ENCODE data around the gene IMMT.
A peak's percentile ranks its signal among the peaks of the same experiment; 100 is the strongest.
"Not testable (repeated sequence)": the region's sequence is repeated elsewhere in the genome, so short reads cannot be mapped to it uniquely, and the experiment has no call there.

Gene IMMT

GRCh38 chr2:86195055-86195807 is at the start of gene IMMT:
TSS of gene IMMT (minus strand) at chr2:86195462. CDS start at chr2:86195382, 80 bp downstream.
- DNase-seq (ENCODE audit: low spot score) = peak; percentile 97

- not testable (repeated sequence) for DNase-seq (ENCODE audit: low spot score)
Observed at GRCh38 chr2:86244781-86245180, 49.5 kb upstream of the IMMT start.

DNA sequence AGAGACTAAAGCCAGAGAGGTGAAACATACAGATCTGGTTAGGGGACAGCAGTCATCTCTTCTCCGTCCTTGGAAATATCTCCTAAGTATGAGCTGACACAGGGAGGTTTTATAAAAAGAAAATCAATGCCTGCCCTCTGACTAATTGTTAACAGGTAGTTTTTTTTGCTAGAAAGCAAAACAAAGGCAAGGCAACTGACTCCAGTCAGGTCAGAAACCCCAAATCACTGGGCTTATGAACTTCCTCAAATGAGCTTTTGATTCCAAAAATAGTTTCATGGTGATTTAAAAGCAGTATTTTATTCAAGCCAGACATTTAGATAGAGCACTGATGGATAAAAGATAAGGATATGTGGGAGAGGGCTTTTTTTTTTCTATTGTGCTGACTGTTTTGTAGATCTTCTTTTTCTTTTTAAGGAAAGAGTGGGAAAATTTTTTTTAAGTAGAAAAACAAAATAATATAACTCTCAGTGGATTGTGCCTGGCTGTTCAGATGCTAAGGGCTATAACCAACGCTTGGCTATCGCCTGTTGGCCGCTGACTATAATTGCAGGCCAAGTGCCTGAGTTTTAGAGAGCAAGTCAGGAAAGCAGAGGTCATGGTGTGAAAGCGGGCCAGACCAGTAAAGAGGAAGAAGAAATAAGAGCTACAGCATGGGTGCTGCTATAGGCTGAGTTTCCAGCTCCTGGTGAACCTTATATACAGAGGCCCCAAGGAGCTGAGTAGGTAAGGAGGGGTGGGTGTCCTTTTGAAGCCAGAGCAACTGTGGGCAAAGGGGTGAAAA is 48.9 kb upstream of the IMMT start:
- DNase-seq (ENCODE audit: low spot score) = no peak

DNA sequence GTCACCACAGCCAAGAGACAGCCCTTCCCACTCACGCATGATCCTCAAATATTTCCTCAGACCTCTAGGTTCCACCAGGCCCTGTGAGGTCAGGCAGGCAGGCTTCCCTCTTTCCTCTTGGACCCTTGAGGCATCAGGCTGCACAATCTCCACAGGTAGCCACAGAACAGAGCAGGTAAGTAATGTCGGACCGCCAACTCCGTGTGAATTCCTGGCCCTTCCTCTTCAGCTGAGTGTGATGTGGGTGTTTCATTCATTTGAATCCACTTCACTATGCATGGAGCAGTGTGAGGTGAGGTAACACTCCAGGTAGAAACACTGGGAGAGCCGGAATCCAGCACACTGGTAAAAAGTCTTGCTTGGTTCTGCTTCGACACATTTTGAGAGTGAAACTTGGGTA is 48.0 kb upstream of the IMMT start:
- no peak for DNase-seq (ENCODE audit: low spot score)

DNA sequence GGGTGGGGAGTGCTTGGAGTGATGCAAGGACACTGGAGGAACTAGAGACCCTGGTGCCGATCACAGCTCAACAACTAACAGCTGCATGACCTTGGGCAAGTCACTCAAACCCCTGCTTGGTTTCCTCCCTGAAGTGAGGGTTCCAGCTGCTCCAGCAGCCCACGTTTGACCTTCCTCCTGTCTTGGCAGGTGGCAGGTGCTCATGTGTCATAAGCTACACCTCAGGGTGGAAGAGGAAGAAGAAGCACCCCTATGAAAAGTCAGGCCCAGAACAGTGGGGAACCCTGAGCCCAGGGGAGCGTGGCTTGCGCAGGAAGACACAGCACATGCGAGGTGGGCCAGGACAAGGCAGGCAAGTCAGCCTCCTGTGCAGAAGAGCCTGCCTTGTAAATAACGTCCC is 46.3 kb upstream of the IMMT start:
- DNase-seq (ENCODE audit: low spot score) = no peak

- no peak for DNase-seq (ENCODE audit: low spot score)
Observed at GRCh38 chr2:86240251-86240650, 45.0 kb upstream of the IMMT start.

GRCh38 chr2:86239745-86240144 is 44.5 kb upstream of the IMMT start:
- DNase-seq (ENCODE audit: low spot score) = no peak

- no peak for DNase-seq (ENCODE audit: low spot score)
Observed at GRCh38 chr2:86239326-86239725, 44.1 kb upstream of the IMMT start.

- no peak for DNase-seq (ENCODE audit: low spot score)
Observed at GRCh38 chr2:86238354-86238753, 43.1 kb upstream of the IMMT start.

GRCh38 chr2:86237172-86237571 is 41.9 kb upstream of the IMMT start:
- no peak for DNase-seq (ENCODE audit: low spot score)

DNA sequence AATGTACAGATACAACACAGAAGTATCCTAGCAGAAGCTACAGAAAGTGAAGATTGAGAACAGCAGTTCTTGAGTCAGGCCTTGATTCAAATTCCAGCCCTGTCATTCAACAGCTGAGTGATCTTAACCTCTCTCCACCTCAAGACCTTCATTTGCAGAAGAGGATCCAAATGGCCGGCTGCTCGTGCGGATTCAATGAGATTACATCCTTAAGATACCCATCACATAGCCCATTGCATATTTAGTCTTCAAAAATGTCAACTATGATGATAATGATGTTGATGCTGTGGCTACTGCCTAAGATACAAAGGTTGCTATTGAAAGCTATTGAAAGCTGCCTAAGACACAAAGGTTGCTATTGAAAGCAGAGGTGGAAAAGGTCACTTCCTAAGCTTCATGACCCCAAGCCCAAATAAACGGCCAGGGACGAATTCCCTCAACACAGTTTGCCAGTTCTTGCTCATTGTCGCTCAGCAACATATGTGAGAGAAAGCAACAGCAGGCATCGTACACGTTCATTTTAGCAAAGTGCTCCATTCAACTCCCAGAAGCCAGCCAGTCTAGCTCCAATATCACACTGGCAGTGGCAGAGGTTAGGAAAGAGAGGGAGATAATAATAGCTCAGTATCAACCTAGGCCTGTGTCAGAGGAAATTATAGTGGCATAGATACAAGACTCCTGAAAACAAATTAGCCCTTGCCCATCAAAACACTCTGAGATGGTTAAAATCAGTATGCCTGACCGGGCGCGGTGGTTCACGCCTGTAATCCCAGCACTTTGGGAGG is 40.1 kb upstream of the IMMT start:
- no peak for DNase-seq (ENCODE audit: low spot score)

- DNase-seq (ENCODE audit: low spot score) = no peak
Observed at GRCh38 chr2:86234563-86235131, 39.4 kb upstream of the IMMT start.

DNA sequence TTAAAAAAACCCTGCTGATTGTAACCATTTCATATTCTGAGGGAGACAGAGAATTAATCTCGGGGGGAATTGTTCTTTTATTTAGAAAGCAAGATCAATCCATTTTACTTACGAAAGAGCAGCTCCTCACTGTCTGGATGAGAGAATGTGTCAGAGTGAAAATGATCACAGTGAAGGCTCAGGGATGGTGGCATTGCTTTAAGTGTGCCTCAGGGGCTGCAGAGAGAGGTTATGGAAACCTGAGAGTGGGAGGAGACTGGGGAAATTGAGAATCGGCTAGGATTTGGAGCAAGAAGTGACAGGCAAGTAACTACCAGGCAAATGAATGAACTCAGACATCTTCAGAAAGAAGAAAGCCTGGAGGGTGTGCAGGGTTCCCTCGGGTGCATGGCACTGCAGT is 38.2 kb upstream of the IMMT start:
- no peak for DNase-seq (ENCODE audit: low spot score)

- DNase-seq (ENCODE audit: low spot score) = no peak
Observed at GRCh38 chr2:86232910-86233309, 37.6 kb upstream of the IMMT start.

DNA sequence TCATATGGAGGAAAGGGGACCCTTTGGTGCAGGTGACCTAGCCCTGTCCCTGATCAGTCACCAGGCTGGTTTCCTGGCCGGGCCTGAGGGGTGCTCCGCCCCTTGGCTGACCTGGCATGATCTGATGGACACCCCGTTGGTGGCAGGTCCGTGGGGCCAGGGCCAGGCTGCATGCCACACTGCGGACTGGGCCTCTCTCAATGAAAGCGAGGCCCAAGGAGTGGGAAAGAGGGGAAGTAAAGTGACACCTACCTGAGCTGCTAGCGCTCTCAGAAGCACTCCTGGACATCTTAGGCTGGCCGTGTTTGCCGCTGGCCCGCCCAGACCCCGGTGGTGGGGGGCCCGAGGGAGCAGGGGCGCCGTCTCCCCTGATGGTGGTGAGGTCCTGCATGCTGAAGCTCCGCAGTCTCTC is 37.1 kb upstream of the IMMT start:
- no peak for DNase-seq (ENCODE audit: low spot score)

- no peak for DNase-seq (ENCODE audit: low spot score)
Observed at GRCh38 chr2:86231680-86232372, 36.6 kb upstream of the IMMT start.

DNA sequence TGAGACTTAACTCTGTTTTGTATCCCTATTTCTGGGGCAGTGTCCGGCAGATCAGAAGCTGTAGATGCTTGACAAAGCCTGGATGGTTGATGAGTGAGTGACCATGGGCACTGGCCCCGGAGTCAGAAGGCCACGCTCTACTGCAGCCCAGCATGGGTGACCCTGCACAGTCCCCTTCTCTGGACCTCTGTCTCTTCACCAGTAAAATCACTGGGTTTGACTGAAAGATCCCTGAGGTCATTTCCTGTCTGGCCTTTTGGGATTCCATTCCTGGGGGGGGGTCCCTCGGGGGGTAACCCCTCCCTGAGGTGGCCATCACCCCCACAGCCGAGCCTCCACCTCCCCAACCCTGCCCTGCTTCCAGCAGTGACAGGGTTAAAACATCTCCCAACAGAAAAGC is 35.7 kb upstream of the IMMT start:
- DNase-seq (ENCODE audit: low spot score) = no peak

GRCh38 chr2:86229221-86229620 is 34.0 kb upstream of the IMMT start:
- DNase-seq (ENCODE audit: low spot score) = no peak

DNA sequence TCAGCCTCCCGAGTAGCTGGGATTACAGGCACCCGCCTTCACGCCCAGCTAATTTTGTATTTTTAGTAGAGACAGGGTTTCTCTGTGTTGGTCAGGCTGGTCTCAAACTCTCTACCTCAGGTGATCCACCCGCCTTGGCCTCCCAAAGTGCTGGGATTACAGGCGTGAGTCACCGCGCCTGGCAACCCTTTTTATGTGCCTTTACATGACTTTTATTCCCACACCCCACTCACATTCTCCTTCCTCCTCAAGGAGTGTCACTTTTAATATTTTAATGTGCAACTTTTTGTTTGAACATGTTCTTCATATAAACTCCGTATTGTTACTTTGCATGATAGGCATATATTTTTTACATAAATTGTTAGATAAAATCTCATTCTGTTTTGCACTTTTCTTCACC is 33.3 kb upstream of the IMMT start:
- not testable (repeated sequence) for DNase-seq (ENCODE audit: low spot score)

DNA sequence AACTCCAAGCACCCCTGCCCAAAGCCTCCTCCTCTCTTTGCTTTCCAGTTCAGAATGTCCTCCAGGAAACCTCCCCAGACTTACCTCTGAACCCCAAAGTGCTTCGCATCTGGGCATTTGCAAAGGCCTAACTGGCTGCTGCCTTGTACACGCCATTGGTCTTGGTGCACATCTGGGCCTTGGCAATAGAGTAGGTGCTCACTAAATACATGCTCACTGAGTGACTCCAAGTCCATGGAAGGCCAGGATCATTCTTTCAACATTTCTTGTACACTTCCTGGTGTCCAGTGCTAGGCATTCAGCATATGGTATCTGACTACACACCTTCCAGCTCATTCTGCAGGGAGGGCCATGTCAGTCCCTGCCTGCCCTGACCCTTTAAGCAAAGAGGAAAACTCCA is 32.4 kb upstream of the IMMT start:
- no peak for DNase-seq (ENCODE audit: low spot score)

DNA sequence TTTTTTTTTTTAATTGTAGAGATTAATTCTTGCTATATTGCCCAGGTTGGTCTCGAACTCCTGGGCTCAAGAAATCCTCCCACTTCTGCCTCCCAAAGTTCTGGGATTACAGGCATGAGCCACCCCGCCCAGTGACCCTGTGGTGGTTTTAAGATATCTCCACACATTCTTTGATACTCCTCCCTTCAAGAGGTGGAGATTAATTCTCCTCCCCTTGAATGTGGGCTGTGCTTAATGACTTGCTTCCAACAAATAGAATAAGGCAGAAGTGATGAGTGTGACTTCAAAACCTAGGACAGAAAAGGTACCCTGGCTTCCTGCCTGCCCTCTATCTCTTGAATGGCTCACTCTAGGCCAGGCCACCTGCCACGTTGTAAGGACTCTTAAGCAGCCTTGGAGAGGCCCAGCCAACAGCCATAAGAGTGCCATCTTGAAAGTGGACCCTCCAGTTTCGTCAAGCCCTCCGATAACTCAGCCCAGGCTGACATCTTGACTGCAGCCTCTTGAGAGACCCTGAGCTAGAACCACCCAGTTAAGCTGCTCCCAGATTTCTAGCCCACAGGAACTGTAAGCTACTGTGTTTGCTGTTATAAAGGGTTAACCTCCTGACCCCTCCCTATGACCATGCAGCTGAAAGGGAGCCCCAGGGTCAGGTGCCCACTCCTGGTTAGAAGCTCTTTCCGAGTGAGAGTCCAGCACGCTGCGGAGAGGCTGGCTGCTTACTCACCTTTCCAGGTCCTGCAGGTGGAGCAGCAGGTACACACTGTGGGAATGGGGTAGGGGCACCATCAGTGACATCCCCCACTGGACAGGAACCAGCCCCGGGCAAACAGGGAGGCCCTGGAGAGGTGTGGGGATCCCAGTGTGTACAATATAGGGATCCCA is 31.6 kb upstream of the IMMT start:
- no peak for DNase-seq (ENCODE audit: low spot score)

All from AG08395 (cell line).